ENCODE data around the gene ACSS3.

The ACSS3 gene

DNA sequence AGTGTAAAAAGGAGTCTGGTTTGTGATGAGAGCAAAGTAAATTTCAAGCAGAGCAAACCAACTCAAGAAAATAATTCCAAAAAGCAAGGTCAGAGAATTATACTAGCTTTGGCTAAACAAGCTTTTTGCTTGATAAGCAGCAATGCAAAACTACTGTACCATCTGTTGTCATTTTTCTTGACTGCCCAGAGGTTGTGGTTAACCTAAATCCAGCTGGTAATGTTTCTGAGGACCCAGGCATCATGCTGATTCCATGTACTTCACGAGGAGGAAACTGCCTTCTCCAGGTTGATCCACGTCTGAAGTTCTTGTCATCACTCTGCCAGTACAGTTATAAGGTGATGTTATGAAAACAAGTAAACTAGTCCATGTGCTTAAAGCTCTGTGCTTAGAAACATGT lies 185.2 kb downstream of the ACSS3 start:
- no peak for TF ChIP-seq SIN3A (IDR thresholded peaks at IDR 0.05; ENCODE audit: borderline replicate concordance, insufficient read depth, low read length)
- TF ChIP-seq REST (IDR thresholded peaks at IDR 0.05; ENCODE audit: insufficient read depth in 1 of 2, low read depth in 2 of 2, low read length in 2 of 2): no peak
- no peak for TF ChIP-seq POLR2AphosphoS5 (IDR thresholded peaks at IDR 0.05; ENCODE audit: low read depth, low read length)
- no peak for TF ChIP-seq FOXP2 (optimal IDR thresholded peaks at IDR 0.05; ENCODE audit: borderline replicate concordance, extremely low read depth, extremely low read length, insufficient read depth)
- TF ChIP-seq TAF1 (IDR thresholded peaks at IDR 0.05; ENCODE audit: borderline replicate concordance, insufficient read depth, low read length): no peak

DNA sequence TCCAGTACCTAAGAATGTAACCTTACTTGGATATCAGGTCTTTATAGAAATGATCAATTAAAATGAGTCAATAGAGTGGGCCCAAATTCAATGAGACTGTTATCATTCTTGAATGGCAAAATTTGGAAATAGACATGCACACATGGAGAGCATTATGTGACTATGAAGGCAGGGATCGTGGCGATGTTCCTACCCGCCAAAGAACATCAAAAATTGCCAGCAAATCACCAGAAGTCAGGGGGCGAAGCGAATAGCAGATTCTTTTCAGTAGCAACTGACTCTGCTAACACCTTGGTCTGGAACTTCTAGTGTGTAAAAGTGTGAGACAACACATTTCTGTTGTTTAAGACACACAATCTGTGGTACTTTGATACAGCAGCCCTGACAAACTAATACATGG lies 192.5 kb downstream of the ACSS3 start:
- TF ChIP-seq TAF1 (IDR thresholded peaks at IDR 0.05; ENCODE audit: borderline replicate concordance, insufficient read depth, low read length) (no peak), POLR2AphosphoS5 (IDR thresholded peaks at IDR 0.05; ENCODE audit: low read depth, low read length) (no peak), SIN3A (IDR thresholded peaks at IDR 0.05; ENCODE audit: borderline replicate concordance, insufficient read depth, low read length) (no peak), REST (IDR thresholded peaks at IDR 0.05; ENCODE audit: insufficient read depth in 1 of 2, low read depth in 2 of 2, low read length in 2 of 2) (no peak), FOXP2 (optimal IDR thresholded peaks at IDR 0.05; ENCODE audit: borderline replicate concordance, extremely low read depth, extremely low read length, insufficient read depth) (no peak)

- TF ChIP-seq POLR2AphosphoS5 (IDR thresholded peaks at IDR 0.05; ENCODE audit: low read depth, low read length) (no peak), TAF1 (IDR thresholded peaks at IDR 0.05; ENCODE audit: borderline replicate concordance, insufficient read depth, low read length) (no peak), FOXP2 (optimal IDR thresholded peaks at IDR 0.05; ENCODE audit: borderline replicate concordance, extremely low read depth, extremely low read length, insufficient read depth) (no peak), SIN3A (IDR thresholded peaks at IDR 0.05; ENCODE audit: borderline replicate concordance, insufficient read depth, low read length) (no peak), REST (IDR thresholded peaks at IDR 0.05; ENCODE audit: insufficient read depth in 1 of 2, low read depth in 2 of 2, low read length in 2 of 2) (no peak)
Observed at GRCh38 chr12:81274637-81275529, 197.0 kb downstream of the ACSS3 start.

DNA sequence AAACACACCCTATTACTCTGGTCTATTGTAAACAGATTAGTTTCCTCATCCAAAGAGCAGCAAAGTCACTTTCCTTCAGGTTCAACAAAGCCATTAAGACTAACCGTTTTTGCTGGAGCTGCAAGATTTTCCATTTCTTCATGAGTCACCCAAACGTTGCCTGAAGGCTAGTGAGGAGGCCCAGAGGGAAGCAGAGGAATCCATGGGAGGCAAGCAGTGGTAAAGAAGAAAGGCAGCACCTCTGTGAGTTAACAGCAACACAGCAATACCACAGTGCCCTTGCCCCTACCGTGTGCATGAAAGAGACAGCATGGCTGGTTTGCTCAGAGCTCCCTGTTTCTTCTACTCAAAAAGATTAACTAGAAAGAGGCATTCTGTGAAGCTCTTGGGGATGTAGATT lies 206.3 kb downstream of the ACSS3 start:
- TF ChIP-seq REST (IDR thresholded peaks at IDR 0.05; ENCODE audit: insufficient read depth in 1 of 2, low read depth in 2 of 2, low read length in 2 of 2): no peak
- no peak for TF ChIP-seq POLR2AphosphoS5 (IDR thresholded peaks at IDR 0.05; ENCODE audit: low read depth, low read length)
- TF ChIP-seq FOXP2 (optimal IDR thresholded peaks at IDR 0.05; ENCODE audit: borderline replicate concordance, extremely low read depth, extremely low read length, insufficient read depth): no peak
- no peak for TF ChIP-seq SIN3A (IDR thresholded peaks at IDR 0.05; ENCODE audit: borderline replicate concordance, insufficient read depth, low read length)
- no peak for TF ChIP-seq TAF1 (IDR thresholded peaks at IDR 0.05; ENCODE audit: borderline replicate concordance, insufficient read depth, low read length)

Data from PFSK-1 (cell line).